Measurements from ENCODE around the gene CLEC2L. TPM values are rescaled to one million over a fixed set of nuclear protein-coding genes. Genes with fewer than 3 reads are reported as not detected.
"Not testable (repeated sequence)": the region's sequence is repeated elsewhere in the genome, so short reads cannot be mapped to it uniquely, and the experiment has no call there.

Gene CLEC2L
- total RNA-seq, 1 donor from 2014 or later: not detected

DNA sequence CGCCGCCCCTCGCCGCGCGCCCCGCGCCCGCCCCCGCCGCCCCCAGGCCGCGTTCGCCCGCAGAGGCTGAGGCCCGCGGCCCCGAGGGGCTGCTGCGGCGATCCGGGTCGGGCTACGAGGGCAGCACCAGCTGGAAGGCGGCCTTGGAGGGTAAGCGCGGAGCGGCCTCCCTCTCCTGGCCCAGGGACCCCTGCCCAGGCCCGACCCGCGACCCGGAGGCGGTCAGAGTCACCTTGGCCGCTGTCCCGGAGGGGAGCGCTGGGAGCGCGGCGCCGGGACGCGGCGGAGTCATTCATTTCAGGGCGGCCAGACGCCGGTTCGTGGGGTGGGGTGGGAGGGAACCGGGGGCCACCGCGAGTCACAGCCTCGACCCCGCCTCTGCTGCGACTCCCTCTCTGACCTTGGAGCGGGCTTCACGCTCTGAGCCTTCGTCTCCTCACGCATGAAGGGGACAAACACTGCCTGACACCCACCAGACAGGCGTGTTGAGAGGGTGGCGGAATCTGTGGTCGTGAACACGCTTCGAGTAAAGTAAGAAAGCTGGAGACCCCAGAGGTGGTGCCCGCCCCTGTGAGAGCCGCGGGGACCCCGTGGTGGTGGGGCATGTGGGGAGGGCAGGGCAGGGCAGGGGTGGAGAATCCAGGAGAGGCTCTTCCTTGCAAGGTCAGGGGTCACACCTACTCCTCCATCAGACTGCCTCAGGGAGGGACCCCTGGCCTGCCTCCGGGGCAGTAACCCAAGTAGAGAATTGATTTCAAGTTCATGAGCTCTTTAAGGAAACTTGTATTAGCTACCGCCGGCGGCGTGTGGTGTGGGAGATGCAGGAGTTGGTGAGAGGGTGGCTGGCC is 707 bp downstream of the CLEC2L start:
- no peak for DNase-seq (ENCODE audit: low spot score)

DNA sequence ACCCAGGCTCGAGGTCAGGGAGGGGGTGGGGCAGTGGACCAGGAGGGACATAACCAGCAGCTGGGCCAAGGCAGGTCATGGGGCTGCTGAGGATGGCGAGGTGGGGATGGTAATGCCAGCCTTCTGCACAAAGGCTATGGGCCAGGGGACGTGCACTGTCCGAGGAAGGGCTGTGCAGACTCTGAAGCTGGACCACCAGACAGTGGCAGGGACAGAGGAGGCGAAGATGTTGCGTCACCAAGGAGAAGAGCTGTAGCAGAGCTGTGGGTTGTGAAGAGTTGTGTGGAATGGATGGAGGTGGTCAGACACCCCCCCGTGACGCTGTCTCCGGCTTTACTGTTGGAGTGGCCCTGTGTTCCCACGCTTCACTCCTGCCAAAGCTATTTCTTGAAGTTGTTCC is 1.8 kb downstream of the CLEC2L start:
- no peak for DNase-seq (ENCODE audit: low spot score)

DNA sequence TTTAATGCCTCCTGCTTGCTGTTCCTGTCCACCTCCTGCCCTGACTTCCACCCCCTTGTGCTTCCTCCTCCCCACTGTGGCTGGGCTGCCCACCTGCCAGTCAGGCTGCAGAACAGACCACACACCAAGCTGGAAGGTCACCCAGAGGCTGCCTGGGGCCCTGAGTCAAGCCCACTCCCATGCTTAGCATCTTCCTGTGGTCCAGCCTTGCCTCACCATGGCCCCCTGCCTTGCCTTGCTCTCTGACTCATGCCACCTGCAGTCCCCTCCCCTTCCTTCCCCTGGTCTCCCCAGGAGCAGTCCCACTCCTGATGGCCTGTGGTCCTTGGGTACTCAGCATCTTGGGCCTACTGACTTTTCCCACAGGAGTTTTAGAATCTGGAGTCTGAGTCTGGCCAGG is 2.3 kb downstream of the CLEC2L start:
- DNase-seq (ENCODE audit: low spot score): no peak

DNA sequence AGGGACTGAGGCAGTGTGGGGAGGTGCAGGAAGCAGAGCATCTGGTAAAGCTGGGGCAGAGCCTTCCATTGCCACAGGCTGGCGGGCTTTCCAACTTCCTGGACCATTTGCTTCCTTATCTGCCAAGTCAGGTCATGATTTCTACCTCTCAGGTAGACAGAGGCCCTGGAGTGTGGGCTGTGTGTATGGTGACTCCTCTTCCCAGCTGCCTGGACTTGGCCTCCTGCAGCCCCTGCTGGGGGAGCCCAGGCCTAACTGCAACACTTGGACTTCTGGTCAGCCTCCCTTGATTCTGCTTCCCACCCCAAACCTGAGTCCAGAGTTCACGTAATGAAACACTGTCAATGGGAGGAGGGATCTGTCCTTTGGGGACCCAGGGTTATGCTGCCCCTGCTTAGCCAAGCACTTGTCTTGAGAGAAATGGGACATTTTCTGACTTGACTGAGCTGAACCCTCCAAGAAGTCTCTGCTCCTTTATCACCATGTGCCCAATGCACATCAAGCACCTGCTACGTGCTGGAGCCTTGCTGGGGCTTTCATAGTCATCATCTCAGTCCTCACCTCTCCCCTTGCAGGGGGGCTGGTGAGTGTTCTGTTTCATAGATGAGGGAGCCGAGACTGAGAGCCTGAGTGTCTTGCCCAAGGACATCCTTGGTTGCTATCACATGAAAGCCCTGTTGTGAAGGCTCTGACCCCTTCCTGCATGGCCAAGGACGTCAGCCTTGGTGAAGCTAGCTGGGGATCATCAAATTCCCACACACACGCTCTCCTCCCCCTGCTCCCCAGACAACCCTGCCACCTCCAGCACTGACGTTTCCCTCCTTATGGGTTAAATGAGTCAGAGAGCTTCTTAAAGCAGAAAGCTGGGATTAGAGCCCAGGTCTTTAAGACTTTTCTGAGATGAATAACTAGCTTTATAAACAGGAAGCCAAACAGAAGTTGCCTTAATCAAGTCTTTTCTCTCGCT is 3.4 kb downstream of the CLEC2L start:
- no peak for DNase-seq (ENCODE audit: low spot score)

DNA sequence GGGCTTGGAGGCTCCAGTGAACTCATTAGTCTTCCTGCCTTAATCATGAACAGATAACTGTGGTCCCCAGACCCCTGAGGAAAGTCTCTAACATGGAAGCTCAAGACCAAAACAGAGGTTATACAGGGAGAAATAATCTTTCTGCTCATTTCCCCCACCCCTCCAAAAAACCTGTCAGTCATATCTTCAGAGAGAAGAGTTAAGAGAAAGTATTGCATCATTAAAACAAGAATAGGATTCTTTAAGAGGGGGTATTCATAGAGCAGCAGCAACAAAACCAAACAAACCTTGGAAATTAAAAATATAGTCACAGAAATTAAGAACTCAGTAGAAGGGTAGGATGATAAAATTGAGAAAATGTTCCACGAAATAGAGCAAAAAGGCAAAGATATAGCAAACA is 7.6 kb downstream of the CLEC2L start:
- no peak for DNase-seq (ENCODE audit: low spot score)

DNA sequence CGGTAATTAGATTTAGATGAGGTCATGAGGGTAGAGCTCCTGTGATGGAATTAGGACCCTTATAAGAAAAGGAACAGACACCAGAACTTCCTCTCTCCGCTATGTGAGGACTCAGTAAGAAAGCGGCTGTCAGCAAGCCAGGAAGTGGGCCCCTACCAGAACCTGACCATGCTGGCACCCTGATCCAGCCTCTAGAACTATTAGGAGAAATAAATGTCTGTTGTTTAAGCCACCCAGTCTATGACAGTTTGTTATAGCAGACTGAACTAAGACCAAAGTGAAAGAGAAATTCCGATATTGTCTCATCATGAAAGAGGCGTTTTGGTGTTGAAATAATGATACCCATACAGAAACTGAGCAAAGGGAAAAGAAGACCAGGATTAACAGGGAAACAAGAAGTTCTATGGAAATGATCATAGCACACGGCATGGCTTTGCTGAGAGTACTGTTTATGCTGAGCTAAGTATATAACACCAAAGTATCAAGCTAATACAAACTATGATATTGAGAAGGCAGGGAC is 9.2 kb downstream of the CLEC2L start:
- no peak for DNase-seq (ENCODE audit: low spot score)

DNA sequence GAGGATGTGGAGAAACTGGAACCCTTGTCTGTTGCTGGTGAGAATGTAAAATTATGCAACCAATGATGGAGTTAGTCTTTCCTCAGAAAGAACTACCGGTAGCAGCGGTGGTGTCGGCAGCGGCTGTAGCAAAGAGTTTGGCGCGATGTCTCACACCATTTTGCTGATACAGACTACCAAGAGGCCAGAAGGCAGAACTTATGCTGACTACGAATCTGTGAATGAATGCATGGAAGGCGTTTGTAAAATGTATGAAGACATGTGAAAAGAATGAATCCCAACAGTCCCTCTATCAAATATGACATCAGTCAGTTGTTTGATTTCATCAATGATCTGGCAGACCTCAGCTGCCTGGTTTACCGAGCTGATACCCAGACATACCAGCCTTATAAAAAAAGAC is 10.6 kb downstream of the CLEC2L start:
- no peak for DNase-seq (ENCODE audit: low spot score)

DNA sequence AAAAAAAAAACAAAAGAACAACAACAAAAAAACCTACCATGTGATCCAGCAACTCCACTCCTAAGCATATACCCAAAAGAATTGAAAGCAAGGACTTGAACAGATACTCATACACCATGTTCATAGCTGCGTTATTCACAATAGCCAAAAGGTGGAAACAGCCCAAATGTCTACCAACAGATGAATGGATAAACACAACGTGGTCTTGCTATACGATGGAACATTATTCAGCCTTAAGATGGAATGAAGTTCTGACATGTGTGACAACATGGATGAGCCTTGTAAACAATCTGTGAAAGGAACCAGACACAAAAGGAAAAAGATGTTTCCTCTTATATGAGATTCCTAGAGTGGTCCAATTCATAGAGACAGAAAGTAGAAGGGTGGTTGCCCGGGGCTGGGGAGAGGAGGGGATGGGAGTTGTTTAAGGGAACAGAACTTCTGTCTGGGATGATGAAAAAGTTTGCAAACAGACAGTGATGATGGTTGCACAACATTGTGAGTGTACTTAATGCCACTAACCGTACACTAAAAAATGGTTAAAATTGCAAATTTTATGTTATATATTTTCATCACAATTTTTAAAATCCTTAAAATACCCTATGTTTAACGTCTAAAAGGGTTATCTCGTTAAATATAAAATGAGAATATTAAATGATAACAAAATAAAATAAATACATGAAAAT is 11.6 kb downstream of the CLEC2L start:
- DNase-seq (ENCODE audit: low spot score): no peak

DNA sequence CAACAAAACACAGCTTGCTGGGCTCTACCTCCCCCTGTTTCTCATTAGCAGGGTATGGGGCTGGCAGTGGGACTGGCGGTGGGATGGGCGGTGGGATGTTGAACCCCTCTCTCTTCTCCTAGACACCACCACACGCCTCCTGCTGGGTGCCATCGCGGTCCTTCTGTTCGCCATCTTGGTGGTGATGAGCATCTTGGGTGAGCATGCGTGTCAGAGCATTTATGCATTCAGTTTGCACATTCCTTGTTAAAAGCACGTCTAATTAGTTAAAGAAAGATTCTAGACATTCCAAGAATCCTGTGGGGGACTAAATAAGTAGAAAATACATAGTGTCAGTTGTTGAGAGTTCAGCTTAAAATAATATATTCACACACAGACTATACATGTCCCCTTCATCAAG is 12.7 kb downstream of the CLEC2L start:
- no peak for DNase-seq (ENCODE audit: low spot score)

DNA sequence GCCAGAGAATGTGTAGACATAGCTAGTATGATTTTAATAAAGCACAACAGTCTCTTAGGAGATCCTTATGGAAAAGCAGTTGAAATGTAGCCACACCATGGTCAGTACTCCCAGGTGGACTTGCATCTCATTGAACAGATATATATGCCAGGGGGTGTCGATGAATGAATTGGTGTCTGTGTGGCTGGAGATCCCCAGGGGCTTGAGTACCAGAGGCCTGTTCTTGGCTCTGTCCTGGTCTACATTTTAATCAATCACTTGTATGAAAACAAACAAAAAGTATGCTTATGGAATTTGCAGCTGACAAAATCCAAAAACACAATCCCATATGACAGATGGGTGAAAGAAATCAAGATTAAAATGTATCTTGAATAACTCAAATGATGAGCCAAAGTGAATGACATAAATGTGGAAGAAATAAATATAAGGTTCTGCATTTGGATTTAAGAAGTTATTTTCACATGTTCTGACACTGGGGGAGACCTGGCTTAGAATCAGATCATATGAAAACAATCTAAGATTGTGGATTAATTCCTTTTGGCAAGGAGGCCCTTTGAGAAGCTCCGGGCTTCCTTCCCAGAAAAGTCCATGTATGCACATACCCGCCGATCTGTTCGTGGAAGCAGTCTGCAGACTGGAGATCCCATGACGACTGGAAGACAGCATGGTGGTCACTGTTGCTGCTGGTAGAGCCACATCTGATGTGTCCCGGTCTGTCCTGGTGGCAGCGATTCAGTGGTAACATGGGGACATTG is 15.6 kb downstream of the CLEC2L start:
- DNase-seq (ENCODE audit: low spot score): no peak

DNA sequence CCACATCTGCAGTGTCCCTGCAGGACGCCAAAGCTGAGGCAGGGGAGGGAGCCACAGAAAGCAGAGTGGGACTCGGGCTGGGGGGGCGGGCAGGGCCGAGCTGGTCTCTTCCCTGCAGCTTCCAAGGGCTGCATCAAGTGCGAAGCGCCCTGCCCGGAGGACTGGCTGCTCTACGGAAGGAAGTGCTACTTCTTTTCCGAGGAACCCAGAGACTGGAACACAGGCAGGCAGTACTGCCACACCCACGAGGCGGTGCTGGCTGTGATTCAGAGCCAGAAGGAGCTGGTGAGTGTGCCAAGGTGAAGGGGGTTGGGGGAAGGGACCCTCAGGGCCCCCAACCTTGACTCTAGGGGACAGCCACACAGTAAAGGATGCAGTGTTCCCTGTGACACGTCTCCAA is 16.7 kb downstream of the CLEC2L start:
- no peak for DNase-seq (ENCODE audit: low spot score)

DNA sequence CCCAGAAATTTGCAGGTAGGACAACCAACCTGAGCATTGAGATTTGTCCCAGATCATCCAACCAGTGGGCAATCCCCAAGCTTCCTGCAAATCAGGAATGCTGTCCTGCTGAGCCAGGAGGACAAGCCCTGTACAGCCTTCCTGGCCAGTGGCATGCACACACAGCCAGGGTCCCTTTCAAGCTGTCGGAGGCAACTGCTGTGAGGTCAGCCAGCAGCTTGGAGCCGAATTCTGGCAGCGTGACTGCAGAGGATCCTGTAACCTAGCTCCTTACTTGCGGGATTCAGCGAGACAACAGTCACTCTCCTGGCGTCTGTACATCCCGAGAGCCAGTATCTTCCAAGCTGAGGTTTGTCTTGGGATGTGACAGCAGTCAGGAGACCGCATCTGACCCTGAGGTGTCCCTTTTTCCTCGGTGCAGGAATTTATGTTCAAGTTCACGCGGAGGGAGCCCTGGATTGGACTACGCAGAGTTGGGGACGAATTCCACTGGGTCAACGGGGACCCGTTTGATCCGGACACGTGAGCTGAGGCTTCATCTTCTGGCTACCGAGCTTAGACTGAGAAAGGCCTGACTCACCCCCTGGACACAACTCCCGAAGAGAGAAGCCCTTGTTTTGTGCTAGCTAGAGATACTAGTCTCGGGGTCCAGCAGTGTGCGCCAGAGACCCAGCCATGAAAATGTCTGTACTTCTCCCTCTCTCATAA is 18.3 kb downstream of the CLEC2L start:
- no peak for DNase-seq (ENCODE audit: low spot score)

DNA sequence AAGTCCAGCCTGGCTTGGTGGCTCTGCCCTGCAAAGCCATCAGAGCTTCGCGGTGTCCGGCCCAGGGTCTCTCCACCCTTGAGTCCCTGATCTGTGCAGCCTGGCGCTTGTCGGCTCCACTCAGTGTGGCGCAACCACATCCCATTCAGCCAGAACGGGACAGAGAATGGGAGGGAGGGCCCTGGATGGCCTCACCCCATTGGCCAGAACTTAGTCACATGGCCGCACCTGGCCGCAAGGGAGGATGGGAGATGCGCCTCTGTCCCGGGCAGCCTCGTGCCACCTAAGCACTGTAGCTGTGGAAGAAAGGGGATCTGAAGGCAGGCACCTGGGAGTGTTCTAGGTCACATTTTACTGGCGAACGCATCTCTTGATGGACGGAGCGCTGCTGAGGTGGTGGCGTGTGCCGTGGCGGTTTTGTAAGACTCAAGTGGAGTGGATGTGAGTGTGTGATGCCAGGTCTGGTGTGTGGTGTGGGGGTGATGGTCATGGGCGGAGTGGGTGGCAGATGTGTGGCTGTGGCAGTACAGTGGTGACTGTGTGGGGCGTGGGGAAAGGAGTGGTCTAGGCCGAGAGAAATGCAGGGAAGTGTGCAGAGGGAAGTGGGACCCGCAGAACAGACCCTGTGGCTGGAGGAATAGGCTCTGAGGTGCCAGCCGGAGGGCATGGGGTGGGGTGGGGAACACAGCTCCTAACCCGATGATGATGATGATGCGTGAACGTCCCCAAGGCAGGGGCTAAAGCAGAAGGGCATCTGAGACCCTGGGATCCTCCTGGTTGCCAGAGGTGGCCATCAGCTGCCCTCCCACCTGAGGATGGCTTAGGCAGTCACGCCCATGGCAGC is 19.0 kb downstream of the CLEC2L start:
- DNase-seq (ENCODE audit: low spot score): no peak

DNA sequence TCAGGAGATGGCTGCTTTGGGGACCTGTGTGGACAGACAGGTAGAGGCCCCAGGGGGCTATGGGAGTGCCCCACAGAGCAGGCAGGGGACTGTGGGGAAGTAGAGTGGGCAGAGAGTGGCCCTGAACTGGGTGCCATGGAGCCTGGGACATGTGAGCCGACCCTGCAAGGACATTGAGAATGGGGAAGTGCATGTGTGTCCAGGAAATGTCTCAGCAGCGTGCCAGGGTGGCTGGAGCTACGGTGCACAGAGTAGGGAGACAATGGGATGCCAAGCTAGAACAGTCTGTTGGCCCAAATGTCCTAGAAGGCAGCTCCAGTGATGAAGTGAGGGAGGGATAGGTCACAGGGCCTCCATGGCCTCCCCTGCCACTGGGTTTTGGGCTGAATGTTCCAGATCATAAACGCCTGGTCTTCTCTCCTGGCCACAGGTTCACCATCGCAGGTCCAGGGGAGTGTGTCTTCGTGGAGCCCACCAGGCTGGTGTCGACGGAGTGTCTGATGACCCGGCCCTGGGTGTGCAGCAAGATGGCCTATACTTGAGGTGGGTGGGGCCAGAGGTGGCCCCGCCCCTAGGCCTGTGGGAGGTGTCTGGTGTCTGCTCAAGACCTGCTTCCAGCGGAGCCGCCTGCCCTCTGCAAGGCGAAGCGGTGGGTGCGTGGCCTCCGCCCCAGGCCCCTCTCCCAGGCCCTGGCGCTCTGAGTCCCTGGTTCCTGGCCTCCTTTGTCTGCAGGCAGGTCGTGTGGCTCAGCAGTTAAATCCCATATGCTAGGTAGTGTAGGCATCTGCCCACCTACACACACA is 20.5 kb downstream of the CLEC2L start:
- DNase-seq (ENCODE audit: low spot score): no peak

DNA sequence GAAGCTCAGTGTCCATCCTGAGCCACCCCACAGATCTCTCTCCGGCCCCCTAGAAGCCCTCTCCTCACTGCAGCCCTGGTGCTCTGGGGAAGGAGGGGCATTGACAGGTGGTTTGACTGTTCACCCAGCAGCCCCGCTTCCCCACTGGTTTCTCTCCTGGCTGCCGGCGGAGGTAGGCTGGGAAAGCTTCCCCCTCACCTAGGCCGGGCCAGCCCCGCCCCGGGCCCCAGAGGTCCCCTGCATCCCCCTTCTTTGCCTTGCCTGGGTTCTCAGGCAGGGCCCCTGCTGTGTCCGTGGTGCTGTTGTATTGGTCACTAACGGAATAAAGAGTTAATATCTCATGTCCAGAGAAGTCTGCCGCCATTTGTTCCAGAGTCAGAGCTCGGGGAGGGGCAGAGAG is 21.2 kb downstream of the CLEC2L start:
- no peak for DNase-seq (ENCODE audit: low spot score)

DNA sequence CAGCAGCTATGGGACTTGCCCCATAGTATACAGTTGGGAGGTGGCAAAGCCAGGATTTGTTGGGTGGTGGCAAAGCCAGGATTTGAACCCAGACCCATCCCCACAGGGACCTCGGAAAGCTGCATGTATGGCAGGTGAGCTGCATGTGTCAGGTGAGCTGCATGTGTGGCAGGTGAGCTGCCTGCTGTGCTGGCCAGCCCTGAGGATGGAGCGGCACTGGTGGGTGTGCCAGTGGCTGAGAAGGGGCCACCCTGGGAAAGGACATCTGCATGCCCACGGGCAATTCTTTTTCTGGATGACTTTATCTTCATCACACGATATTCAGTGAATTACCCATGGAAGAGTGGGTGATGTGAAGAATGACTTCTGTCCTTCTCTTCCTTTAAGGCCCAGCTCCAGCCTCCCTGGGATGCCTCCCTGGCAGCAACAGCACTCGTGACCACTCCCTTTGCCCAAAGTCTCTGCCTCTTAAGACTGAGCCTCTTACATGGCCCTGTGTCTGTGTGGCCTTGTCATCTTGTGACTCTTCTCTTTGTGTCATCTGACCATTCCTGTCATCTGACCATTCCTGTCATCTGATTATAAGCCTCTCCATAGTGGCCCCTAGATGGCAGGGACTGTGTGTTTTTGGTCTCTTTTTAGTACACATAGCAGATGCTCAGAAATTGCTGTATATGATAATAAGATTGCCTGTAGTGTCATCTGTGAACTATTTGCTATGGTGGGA is 25.0 kb downstream of the CLEC2L start:
- no peak for DNase-seq (ENCODE audit: low spot score)

DNA sequence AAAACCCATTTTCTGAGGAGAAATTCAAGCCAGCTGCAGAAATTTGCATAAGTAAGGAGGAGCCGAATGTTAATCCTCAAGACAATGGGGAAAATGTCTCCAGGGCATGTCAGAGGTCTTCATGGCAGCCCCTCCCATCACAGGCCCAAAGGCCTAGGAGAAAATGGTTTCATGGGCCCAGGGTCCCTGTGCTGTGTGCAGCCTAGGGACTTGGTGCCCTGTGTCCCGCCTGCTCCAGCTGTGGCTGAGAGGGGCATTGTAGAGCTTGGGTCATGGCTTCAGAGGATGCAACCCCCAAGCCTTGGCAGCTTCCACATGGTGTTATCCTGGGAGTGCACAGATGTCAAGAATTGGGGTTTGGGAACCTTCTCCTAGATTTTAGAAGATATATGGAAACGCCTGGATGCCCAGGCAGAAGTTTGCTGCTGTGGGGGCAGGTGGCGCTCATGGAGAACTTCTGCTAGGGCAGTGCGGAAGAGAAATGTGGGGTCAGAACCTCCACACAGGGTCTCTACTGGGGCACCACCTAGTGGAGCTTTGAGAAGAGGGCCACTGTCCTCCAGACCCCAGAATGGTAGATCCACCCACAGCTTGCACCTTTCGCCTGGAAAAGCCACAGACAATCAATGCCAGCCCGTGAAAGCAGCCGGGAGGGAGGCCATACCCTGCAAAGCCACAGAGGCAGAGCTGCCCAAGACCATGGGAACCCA is 30.7 kb downstream of the CLEC2L start:
- DNase-seq (ENCODE audit: low spot score): not testable (repeated sequence)

All from ureter (tissue), 1 donor.